HCT116 (cell line): ENCODE data around the gene CYTIP. TPM values are rescaled to one million over a fixed set of nuclear protein-coding genes. Genes with fewer than 3 reads are reported as not detected.

Experiments
- ATAC-seq: fragments of 200-7000 bp; cut with Tn5 transposase; 2 replicates; pipeline ENCODE4 v1.9.1; 2020; ENCODE audit warnings: mild to moderate bottlenecking, moderate library complexity
- BruUV-seq: library from RNA; stranded (reverse); fragments of 400-500 nt; replicated peaks from 2 replicates; lab custom pipeline; 2021; lab: Mats Ljungman, UMichigan
- CTCF ChIA-PET: fragments of 300-600 bp; sonication (Branson Sonifier 250); formaldehyde crosslinking; loops from one replicate; lab custom pipeline; 2021; ENCODE audit warnings: antibody characterized with exemption; lab: Charles Lee
- POLR2A ChIA-PET: fragments of 300-600, 350-600 bp; sonication (Branson Sonifier 250); formaldehyde crosslinking; loops from one replicate; lab custom pipeline; 2021; ENCODE audit warnings: antibody characterized with exemption; lab: Charles Lee
- RAD21 ChIA-PET, 2 experiments: fragments of 300-600 bp; sonication (Branson Sonifier 250); formaldehyde crosslinking; loops; one replicate each; lab custom pipeline; 2023; ENCODE audit warnings: low total read pairs in 2 of 2; ENCODE audit not compliant: uncharacterized antibody in 2 of 2, unreplicated experiment in 2 of 2, low non-redundant PET in 1 of 2; lab: Charles Lee
- DNase-seq: peaks from one replicate; pipeline ENCODE4 v3.0.0-alpha.2; 2010; ENCODE audit warnings: low read depth, low spot score
- H2AFZ ChIP-seq: fragments of 200-600 bp; shearing (Covaris generic), sonication (generic); 2 replicates; pipeline ENCODE4 v1.6.1; 2017; ENCODE audit warnings: low read depth, mixed run types, mixed read lengths, antibody characterized with exemption, low read length; ENCODE audit not compliant: poor library complexity, severe bottlenecking
- H3K27ac ChIP-seq: 2 replicates; pipeline ENCODE4 v1.5.1; 2012; ENCODE audit warnings: low read depth, low read length
- H3K27me3 ChIP-seq: fragments of 200-600 bp; sonication (generic); 2 replicates; pipeline ENCODE4 v1.6.1; 2016; ENCODE audit warnings: mixed run types, low read length, mixed read lengths; ENCODE audit not compliant: insufficient read depth
- H3K36me3 ChIP-seq, 2 experiments: fragments of 200-500 bp in 1 of 2; fragments of 200-600 bp in 1 of 2; sonication (Bioruptor generic) in 1 of 2; sonication (generic) in 1 of 2; 2 replicates each; pipeline versions ENCODE4 v1.5.1 to v1.6.1; 2014 to 2016; ENCODE audit warnings: low read length in 2 of 2, inconsistent platforms in 1 of 2, mixed read lengths in 1 of 2, mixed run types in 1 of 2; ENCODE audit not compliant: insufficient read depth in 2 of 2, control insufficient read depth in 1 of 2
- H3K4me1 ChIP-seq, 2 experiments: fragments of 200-600 bp in 1 of 2; sonication (generic) in 1 of 2; 2 replicates each; pipeline versions ENCODE4 v1.5.1 to v1.6.1; 2012 to 2017; ENCODE audit warnings: low read length in 2 of 2, inconsistent platforms in 1 of 2, mild to moderate bottlenecking in 1 of 2, mixed read lengths in 1 of 2, mixed run types in 1 of 2, moderate library complexity in 1 of 2; ENCODE audit not compliant: insufficient read depth in 2 of 2, control insufficient read depth in 1 of 2
- H3K4me2 ChIP-seq: fragments of 200-600 bp; sonication (generic); 2 replicates; pipeline ENCODE4 v1.6.1; 2017; ENCODE audit warnings: mixed run types, low read length, mixed read lengths
- H3K4me3 ChIP-seq, 2 experiments: fragments of 200-600 bp in 1 of 2; sonication (generic) in 1 of 2; replicated peaks in 1 of 2; 2 replicates each; pipeline ENCODE4 v1.5.1; 2011 to 2016; ENCODE audit warnings: low read length in 2 of 2, control low read depth in 1 of 2, low read depth in 1 of 2, mild to moderate bottlenecking in 1 of 2, mixed read lengths in 1 of 2, mixed run types in 1 of 2
- H3K79me2 ChIP-seq: fragments of 200-600 bp; sonication (generic); 2 replicates; pipeline ENCODE4 v1.6.1; 2017; ENCODE audit warnings: mild to moderate bottlenecking, mixed run types, low read length, moderate library complexity, mixed read lengths; ENCODE audit not compliant: insufficient read depth
- H3K9ac ChIP-seq: fragments of 200-600 bp; sonication (generic); 2 replicates; pipeline ENCODE4 v1.6.1; 2016; ENCODE audit warnings: low read length, mixed read lengths
- H3K9me2 ChIP-seq: fragments of 200-600 bp; sonication (generic), shearing (Covaris generic); 2 replicates; pipeline ENCODE4 v1.6.1; 2017; ENCODE audit warnings: mixed run types, mild to moderate bottlenecking, moderate library complexity; ENCODE audit not compliant: insufficient read depth
- H3K9me3 ChIP-seq, 2 experiments: fragments of 200-500 bp in 1 of 2; fragments of 200-600 bp in 1 of 2; sonication (Bioruptor generic) in 1 of 2; sonication (generic) in 1 of 2; 2 replicates each; pipeline ENCODE4 v1.6.1; 2014 to 2017; ENCODE audit warnings: low read length in 2 of 2, mixed read lengths in 2 of 2, inconsistent platforms in 1 of 2, low read depth in 1 of 2, mild to moderate bottlenecking in 1 of 2, mixed run types in 1 of 2, moderate library complexity in 1 of 2; ENCODE audit not compliant: control insufficient read depth in 1 of 2, insufficient read depth in 1 of 2
- H4K20me1 ChIP-seq: fragments of 200-600 bp; sonication (generic), shearing (Covaris generic); 2 replicates; pipeline ENCODE4 v1.6.1; 2017; ENCODE audit warnings: mixed run types, mild to moderate bottlenecking, moderate library complexity; ENCODE audit not compliant: insufficient read depth
- ATF3 ChIP-seq: IDR thresholded peaks from 2 replicates; pipeline ENCODE4 v1.6.1; 2012
- CBX3 ChIP-seq: IDR thresholded peaks from 2 replicates; pipeline ENCODE4 v1.6.1; 2012; ENCODE audit warnings: low read depth
- CTCF ChIP-seq, 3 experiments: fragments of 200-600 bp in 1 of 3; sonication (generic) in 1 of 3; IDR thresholded peaks in 2 of 3; conservative IDR thresholded peaks in 1 of 3; 2 replicates each; pipeline ENCODE4 v1.5.1; 2012 to 2017; ENCODE audit warnings: low read depth in 2 of 3, low read length in 2 of 3, antibody characterized with exemption in 1 of 3, borderline replicate concordance in 1 of 3, control low read depth in 1 of 3, mild to moderate bottlenecking in 1 of 3, mixed read lengths in 1 of 3, mixed run types in 1 of 3, moderate library complexity in 1 of 3; ENCODE audit not compliant: insufficient read depth in 1 of 3
- EGR1 ChIP-seq: IDR thresholded peaks from 2 replicates; pipeline ENCODE4 v1.6.1; 2012; ENCODE audit warnings: low read depth
- FOSL1 ChIP-seq: IDR thresholded peaks from 2 replicates; pipeline ENCODE4 v1.6.1; 2012; ENCODE audit warnings: low read depth
- JUND ChIP-seq: IDR thresholded peaks from 2 replicates; pipeline ENCODE4 v1.6.1; 2012
- MAX ChIP-seq: IDR thresholded peaks from 2 replicates; pipeline ENCODE4 v1.6.1; 2012
- POLR2A ChIP-seq: IDR thresholded peaks from 2 replicates; pipeline ENCODE4 v1.7.0; 2011; ENCODE audit warnings: borderline replicate concordance; ENCODE audit not compliant: insufficient read depth, insufficient read length; ENCODE audit errors: extremely low read depth
- RAD21 ChIP-seq: IDR thresholded peaks from 2 replicates; pipeline ENCODE4 v1.6.1; 2012; ENCODE audit warnings: low read depth, mild to moderate bottlenecking
- SIN3A ChIP-seq: IDR thresholded peaks from 2 replicates; pipeline ENCODE4 v1.6.1; 2012; ENCODE audit warnings: low read depth
- SP1 ChIP-seq: IDR thresholded peaks from 2 replicates; pipeline ENCODE4 v1.6.1; 2012; ENCODE audit warnings: low read depth
- YY1 ChIP-seq: IDR thresholded peaks from 2 replicates; pipeline ENCODE4 v1.6.1; 2011; ENCODE audit warnings: low read length, low read depth, moderate library complexity, mild to moderate bottlenecking; ENCODE audit not compliant: insufficient replicate concordance; ENCODE audit errors: extremely low read depth
- ZBTB33 ChIP-seq: IDR thresholded peaks from 2 replicates; pipeline ENCODE4 v1.6.1; 2011; ENCODE audit warnings: mild to moderate bottlenecking, low read length, moderate library complexity; ENCODE audit not compliant: insufficient replicate concordance; ENCODE audit errors: extremely low read depth
- ZNF274 ChIP-seq: fragments of 200-500 bp; sonication (Bioruptor generic); IDR thresholded peaks from 2 replicates; pipeline ENCODE4 v1.6.1; 2014; ENCODE audit warnings: mild to moderate bottlenecking, low read depth, low read length, inconsistent platforms
- intact Hi-C: fragments of 100-400 bp; cut with micrococcal nuclease; formaldehyde crosslinking; loops from 2 replicates; pipeline ENCODE4 v1.10.0; 2022
- total RNA-seq: library from RNA; stranded (reverse); gene quantifications from one replicate; pipeline ENCODE4 v1.2.1, GENCODE V29; 2021; ENCODE audit not compliant: unreplicated experiment

The CYTIP gene
- total RNA-seq, 1 experiment from 2014 or later, result 0.64 TPM

- ChIA-PET CTCF (interaction anchor here (1.1 kb wide), 1 partner anchor 12 kb away, joined by 3 read pairs; no protein-coding TSS in a partner anchor), RAD21 (no interaction called here), POLR2A (no interaction called here)
- no peak for DNase-seq
- no peaks in the 10 kb centered on the region for H4K20me1 ChIP-seq
- no peak for ATAC-seq
- no peak overlapping the region for H3K9ac ChIP-seq
- no peaks in the 10 kb centered on the region for H3K4me1 ChIP-seq
- no peak for TF ChIP-seq FOSL1
- no peak for TF ChIP-seq POLR2A
- no peak for TF ChIP-seq SP1
- no peak for TF ChIP-seq JUND
- TF ChIP-seq MAX, result no peak
- TF ChIP-seq CTCF (IDR thresholded peaks at IDR 0.05 in 2 of 3, conservative IDR thresholded peaks at IDR 0.05 in 1 of 3; ENCODE audit: borderline replicate concordance in 1 of 3, insufficient read depth in 1 of 3, low read depth in 2 of 3, low read length in 2 of 3), result no peak
- TF ChIP-seq ZBTB33, result no peak
- no peak for TF ChIP-seq ZNF274
- TF ChIP-seq ATF3, result no peak
- TF ChIP-seq EGR1, result no peak
- no peak for TF ChIP-seq SIN3A
- TF ChIP-seq YY1, result no peak
- no peak for TF ChIP-seq CBX3
- TF ChIP-seq RAD21, result no peak
- no peaks in the 10 kb centered on the region for H3K79me2 ChIP-seq
- BruUV-seq, result no TSS peak
- H3K27ac ChIP-seq, result no peak overlapping the region
- intact Hi-C loops, result no loop called here
- H3K4me3 ChIP-seq, result no peak overlapping the region
- no peaks in the 10 kb centered on the region for H3K9me3 ChIP-seq
- H3K27me3 ChIP-seq, result no peaks in the 10 kb centered on the region
- no peak overlapping the region for H2AFZ ChIP-seq
- no peaks in the 10 kb centered on the region for H3K9me2 ChIP-seq
- no peaks in the 10 kb centered on the region for H3K36me3 ChIP-seq
- no peak overlapping the region for H3K4me2 ChIP-seq
Observed at GRCh38 chr2:157480182-157480961, 36.5 kb upstream of the CYTIP start.
